GM21526 (cell line): ENCODE data around the gene FICD.
"Not testable (repeated sequence)": the region's sequence is repeated elsewhere in the genome, so short reads cannot be mapped to it uniquely, and the experiment has no call there.

Experiments
- ATAC-seq: cut with Tn5 transposase; IDR thresholded peaks from one replicate; pipeline ENCODE4 v1.9.1; 2021; ENCODE audit warnings: moderate library complexity; ENCODE audit not compliant: unreplicated experiment, low FRiP score

FICD gene

DNA sequence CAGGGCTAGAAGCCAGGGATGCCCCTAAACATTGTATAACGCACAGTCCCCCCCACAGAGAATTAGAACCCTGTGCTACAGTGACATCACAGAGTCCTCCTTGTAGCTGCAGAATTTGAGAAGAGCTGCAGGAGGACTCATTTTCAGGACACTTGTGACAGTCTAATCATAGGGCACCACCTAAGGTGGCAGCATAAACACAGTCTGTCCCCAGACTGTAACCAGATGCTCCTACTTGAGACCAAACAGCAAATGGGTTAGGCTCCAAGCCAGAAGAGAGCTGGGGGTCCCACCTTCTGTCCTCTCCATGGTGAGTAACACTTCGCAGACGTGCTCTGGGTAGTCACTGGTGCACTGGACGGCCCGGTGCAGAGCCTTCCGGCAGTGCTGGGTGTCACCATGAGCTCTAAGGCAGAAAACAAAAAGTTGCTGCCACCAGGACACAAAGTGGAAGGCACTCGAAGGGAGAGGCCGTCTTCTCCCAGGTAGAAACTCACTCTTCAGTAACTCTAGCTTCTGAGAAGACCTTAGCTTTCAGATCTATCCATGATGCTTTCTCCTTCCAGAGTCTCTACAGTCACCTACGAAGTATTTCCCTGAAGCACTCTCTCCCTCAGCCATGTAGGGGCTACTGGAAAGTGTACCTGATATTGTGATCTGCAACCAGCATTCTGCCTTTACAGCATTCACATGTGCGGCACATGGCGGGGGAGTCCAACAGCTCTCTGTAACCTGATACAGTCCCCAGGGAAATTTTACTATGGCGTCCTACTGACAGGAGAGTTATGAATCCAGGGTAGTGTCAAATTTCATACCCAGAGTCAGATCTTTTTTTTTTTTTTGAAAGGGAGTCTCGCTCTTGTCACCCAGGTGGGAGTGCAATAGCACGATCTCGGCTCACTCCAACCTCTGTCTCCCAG lies 17.1 kb downstream of the FICD start:
- no peak for ATAC-seq

DNA sequence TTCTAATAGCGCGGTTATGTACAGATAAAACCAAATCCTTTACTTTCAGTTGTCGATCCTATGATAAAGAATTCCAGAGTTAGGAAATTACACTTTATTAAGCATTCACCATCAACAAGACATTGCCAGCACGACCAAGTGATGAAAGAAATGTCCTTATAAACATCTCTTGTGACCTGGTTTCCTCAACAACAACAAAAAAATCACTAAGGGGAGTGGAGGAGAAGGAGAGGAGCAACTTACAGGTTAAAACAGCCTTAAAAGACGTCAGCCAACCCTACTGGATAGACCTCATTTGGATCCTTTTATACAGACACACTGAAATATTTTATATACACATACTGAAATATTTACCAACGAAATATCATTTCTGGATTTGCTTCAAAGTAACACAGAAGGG lies 23.1 kb downstream of the FICD start:
- no peak for ATAC-seq

DNA sequence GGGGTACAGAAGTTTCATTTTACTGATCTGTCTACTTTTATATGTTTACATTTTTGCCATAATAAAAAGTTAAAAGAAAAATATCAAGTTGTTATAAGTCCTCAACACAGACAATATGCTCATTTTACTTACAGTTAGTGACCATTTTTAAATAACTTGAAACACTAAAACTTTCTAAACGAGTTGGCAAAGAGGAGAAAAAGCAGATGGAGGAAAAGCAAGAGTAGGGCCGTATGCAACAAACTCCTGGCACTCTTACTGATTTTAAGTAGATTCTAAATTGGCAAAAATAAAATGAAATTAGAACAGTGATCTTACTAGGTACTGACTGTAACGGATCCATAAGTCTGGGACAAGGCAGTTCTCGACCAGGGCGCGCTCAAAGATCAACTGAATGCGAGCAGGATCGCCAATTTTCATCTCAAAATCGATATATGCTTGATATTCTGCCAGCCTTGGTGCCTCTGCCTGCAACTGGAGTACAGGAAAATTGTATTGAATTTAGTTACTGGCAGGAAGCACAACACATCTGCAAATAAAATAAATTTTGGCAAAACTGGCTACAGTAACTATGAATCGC lies 23.6 kb downstream of the FICD start:
- no peak for ATAC-seq

DNA sequence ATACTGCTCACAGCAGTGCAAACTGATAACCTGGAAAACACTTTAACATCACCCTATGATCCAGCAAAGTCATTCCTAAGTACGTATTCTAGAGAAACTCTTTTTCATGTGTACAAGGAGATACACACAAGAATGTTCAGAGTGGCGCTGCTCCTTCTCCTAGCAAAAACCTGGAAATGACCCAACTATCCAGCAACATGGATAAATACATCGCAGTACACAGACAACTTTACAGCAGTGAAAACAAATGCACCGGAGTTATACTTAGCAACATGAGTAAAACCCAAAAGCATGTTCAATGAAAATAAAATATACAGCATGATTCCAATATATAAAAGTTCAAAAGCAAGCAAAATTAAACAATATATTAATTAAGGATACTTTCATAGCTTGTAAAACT lies 27.2 kb downstream of the FICD start:
- no peak for ATAC-seq

DNA sequence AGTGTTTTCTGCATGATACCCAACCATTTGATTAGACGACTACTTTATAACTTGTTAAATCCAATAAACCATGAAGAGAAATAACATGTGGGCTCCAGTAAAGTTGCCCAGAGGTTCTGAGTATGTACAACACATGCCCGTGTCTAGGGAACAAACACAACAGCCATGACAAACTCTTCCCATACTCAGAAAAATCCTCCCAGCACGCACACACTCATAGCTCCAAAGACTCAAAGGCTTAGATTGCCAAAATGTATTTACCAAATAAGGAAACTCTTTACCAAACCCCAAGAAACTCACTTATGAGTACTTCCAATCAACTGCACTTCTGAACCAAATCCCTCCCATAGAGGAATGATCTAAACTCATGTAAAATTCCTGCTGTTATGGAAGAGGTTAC lies 28.6 kb downstream of the FICD start:
- no peak for ATAC-seq

DNA sequence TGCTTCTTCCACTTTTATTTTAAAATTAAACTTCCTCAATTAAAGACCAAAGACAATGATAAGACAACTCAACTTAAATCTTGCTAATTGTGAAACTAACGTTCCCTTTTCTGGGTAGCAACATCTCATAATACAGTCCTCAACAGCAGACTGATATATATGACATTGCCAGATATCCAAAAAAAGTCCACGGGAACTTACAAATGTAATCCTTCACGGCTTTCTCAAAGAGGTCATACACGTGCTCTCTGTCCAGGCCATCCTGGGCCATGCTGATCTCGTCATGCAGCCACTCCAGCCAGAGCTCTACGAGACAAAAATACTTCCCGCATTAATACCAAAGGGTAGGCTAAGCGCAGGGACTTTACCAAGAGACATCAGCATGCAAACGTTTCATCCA lies 32.6 kb downstream of the FICD start:
- ATAC-seq, result no peak

DNA sequence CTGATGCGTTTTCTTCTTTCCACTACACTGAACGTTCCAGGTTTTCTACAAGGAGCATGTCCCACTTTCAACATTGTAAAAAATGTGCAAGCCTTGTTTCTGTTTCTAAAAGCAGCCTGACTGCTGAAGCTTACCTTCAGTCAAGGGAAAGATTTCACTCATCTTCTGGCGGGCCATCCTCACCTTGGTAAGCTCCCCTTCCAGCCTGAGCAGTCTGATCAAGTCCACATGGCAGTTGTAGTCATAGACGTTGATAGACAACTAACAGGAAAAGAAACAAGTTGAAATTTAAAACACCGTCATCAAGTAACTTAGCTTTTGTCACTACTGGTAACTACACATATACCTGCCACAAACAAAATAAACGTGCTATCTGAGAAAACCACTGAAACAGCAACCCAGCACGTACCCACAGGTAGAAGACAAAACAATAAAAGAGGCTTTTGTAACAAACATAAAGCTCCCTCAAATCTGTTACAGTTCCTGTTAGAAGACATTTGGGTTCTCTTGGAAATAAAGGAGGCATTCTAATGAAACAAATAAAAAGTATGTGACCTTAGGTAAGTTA lies 34.0 kb downstream of the FICD start:
- no peak for ATAC-seq

DNA sequence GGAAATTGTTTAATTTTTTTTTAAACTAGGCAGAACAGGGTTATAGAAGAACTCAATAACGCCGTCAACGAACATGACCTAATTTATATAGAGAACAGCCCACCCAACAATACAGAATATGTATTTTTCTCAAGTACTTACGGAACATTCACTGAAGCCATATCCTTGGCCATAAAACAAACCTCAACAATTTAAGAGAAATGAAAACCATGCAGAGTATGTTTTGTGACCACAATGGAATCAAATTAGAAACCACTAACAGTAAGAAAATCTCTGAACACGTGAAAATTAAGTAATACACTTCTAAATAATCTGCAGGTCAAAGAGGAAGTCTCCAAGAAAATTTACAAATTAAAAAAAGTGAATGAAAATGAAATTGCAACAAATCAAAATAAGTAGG lies 36.5 kb downstream of the FICD start:
- ATAC-seq, result no peak

DNA sequence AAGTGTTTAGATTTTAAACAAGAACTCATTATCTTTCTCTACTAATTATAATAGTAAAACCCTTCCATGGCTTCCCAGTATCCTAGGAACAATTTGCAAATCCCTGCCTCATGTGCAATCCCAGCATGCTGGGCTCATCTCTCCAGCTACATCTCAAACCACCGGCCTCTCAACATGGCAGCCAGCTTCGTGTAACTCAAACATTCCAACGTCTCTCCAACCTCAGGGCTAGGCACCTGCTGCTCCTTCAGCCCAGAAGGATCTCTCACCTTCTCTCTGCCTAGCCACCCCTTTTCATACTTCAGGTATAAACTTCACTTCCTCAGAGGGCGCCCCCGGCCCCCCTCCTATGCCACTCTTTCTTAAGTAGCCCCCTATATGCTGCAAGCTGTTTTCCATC lies 38.7 kb downstream of the FICD start:
- no peak for ATAC-seq

DNA sequence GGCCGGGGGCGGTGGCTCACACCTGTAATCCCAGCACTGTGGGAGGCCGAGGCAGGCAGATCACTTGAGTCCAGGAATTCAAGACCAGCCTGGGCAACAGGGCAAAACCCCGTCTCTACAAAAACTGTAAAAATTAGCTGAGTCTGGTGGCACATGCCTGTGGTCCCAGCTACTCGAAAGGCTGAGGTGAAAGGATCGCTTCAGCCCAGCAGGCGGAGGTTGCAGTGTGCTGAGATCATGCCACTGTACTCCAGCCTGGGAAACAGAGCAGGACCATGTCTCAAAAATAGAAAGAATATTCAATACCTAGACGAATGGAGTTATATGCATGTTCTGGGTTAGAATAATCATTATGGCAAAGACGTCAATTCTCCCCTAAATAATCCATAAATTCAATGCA lies 40.3 kb downstream of the FICD start:
- ATAC-seq, result not testable (repeated sequence)

DNA sequence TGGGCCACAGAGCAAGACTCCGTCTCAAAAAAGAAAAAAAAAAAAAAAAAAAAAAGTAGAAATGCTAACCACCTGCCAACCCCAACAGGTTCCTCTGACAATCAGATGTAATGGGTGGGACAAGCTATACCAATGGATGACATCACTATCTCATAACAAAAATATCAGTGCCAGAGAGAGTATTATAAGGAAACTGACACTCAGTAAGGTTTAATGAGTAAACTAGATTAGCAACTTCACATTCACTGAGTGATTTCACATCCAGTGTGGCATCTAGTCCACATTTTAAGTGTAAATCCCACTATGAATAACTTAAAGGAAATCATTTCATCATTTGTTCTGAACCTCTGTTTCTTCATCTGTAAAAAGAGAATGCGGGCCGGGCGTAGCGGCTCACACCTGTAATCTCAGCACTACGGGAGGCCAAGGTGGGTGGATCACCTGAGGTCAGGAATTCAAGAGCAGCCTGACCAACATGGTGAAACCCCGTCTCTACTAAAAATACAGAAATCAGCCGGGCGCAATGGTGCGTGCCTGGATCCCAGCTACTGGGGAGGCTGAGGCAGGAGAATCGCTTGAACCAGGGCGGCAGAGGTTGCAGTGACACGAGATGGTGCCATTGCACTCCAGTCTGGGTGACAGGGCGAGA lies 44.1 kb downstream of the FICD start:
- ATAC-seq, result no peak

DNA sequence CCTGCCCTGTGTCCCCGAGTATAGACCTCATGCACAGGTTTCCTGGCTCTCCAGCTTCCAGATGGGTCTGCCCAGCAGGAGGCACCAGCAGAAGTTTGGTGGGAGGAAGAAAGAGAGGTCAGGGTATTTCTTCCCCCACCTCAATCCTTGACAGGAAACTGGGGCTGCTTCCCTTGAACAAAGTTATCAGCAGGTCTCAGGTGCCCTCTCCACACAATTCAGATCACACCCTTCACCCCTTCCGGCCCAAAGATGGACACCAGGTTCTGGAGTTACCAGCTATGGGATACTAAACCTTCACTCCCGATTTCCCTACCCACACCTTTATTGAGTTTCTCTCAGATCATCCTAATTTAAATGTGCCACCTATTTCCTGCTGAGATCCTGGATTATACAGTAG lies 44.7 kb downstream of the FICD start:
- ATAC-seq, result no peak

DNA sequence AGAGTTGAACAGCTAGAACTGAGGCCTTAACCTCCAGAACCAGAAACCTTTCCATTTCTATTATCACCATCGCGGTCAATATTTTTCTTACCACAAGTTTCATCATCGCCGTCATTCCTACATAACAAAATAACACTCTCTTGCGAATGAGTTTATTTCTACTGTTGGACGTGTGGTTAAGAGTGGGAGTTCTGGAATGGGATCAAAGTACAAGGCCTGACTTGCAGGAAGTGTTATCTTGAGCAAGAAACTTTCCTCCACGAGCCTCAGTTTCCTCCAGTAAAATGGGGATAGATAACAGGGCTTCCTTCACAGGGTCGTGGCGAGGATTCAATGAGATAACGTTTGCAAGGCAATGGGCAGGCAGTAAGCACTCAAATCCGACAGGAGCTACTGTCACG lies 45.2 kb downstream of the FICD start:
- ATAC-seq, result no peak

DNA sequence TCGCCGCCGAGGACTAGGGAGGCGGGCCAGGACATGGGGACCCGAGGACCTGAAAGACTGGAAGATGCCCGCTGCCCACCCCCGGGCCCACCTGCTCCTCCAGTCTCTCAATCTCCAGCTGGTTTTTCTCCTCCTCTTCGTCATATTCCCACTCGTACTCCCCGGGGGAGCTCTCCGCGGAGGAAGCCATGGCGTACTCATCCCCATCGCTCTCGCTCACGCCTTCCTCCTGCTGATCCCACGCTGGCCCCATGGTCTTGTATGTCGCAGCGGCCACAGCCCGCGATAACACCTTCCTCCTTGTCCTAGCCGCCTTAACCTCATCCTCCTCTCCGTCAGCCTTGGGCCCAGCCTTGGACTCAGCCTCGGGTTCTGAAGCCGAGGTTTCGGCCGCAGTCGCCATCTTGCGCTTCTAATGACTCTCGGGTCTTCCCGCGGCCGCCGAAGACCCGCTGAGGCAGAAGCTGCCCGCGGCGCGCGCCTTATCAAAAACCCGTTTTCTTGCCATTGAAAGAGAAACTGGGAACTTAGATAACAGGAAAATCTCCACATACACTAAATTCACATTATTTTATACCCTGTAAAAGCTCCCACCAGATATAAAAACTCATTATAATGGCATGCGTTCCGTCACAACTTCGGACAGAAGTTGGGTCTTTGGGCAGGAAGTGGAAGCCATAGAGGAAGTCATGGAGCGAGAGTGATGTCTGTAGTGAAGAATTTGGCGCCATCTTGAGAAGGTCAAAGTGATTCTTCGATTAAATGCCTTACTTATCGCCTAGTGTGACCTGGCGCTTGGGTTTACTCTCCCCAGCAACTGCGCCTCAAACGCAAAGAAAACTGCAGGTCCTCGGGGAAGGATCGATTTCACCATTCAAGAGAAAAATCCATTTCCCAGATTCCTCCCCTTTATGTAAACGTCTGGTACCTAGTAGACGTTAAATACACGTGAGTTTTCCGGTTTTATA lies 46.0 kb downstream of the FICD start, which contains the start of gene SART3:
SART3 (minus strand) TSS at position 422 of the 968 bp plus-strand sequence; CDS start at position 403, 19 bp downstream.
- ATAC-seq, result peak; percentile 32

DNA sequence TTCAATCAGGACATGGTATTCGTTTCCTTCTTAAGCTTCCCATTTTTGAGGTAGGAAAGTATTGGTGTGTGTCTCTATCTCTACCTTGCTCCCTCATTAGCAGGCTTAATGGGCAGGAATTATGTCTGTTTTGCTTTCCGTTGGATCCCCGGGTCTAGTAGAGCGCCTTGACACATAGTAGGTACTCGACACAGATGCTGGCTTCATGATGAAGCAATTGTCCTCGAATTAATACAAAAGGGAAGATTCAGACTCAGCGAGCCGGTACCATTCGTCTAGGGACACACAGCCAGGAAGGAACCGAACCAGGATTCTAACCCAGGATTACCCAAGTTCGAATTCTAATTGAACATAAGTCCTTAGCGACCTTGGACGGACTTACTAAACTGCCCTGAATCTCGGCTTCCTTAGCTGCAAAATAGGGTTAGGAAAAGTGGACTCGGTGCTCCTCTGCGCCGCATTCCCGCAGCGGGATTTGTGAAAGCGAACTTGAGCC lies 46.8 kb downstream of the FICD start:
- no peak for ATAC-seq

DNA sequence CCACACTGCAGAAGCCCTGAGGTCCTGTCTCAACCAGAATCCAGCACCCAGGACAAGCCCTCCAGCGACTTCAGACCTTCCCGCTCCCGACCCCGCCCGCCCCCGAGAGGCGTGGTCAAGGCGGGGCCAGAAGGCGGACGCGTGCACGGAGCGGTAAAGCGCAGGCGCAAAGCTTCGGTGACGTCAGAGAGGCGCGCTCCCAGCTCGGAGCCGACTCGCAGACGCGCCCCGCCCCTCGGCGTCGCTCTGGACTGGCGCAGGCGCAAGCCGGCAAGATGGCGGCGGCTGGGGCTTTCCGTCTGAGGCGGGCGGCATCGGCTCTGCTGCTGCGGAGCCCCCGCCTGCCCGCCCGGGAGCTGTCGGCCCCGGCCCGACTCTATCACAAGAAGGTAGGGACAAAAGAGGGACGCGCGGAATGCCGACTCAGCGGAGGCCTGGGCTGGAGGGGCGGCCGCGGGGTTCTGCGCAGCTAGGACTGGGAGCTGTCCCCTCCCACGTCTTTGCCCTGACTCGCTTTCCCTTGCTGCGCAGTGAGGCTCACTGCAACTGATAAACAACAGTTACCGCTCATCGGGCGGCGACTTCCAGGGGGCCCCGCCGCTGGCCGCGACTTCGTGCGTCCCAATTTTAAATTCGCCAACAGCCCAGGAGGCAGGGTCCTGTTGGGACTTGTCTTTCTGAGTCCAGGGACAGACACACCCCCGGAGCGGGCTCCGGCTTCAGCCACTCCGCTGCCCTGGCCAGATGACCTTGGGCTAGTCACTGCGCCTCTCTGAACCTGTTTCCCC lies 47.5 kb downstream of the FICD start, which contains the start of gene ISCU:
ISCU (plus strand) TSS at position 249 of the 788 bp plus-strand sequence; CDS start at position 276, 27 bp downstream.
- ATAC-seq, result peak; percentile 52

DNA sequence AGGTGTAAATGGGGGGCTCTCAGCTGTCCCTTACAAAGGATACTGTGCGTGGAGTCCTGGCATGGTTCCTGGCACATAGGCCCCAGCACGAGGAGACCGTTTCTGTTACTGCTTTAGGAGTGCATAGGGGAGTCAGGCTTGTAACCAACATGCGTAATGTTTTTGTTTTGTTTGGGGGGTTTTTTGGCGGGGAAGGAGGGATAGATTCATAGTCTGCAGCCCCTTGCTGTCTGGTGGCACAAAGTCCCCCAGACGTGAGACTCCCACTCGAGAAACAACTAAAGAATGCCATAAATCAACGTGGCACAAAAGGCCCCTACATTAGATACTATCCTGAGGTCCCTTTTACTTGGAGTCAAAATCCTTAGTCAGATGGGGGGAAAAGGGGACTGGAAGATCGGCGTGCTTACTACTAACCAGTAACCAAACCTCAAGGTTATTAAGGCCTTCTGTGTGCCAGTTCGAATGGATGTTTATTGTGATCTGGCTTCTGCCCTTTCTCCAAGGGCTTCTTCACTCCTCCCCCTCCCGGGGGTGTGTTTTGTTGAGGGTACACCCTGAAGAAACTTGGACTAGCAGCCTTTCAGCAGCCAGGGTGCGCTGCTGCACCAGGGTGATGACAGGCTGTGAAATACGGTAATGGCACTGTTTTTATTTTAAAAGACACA lies 48.2 kb downstream of the FICD start:
- no peak for ATAC-seq

DNA sequence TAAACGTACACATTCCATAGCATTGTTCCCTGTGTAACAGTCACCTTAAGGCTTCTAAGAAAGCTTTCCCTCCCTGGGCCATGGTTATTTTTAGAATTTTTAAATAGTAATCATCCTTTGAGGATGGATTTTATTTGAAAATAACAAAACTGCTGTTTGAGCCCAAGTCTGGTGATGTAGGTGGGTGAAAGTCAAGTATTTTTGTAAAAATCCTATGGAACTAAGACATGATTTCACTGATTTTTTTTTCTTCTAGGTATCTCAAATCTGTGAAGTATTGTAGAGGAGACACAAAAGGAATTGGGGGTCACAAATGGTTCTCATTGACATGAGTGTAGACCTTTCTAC lies 48.7 kb downstream of the FICD start:
- ATAC-seq, result no peak

DNA sequence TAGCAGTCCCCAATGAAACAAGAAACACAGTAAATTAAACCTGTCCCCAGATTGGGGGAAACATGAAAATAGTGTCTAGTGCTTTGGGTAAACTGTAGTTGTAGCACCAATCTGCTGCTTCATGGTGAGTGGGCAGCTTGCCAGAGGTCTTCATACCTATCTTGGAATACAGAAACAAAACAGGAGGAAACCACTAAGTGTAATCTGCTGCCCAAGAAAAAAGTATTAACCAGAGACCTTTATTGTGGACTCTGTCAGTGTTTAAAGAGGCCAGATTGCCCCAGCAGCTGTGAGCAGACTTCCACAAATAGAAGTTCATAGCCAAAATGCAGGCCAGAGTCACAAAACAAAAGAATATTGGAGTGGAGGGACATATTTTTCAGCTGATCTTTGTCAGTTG lies 49.6 kb downstream of the FICD start:
- ATAC-seq, result no peak
